SK-N-SH (cell line): ENCODE results near the gene DDIT4.

Source experiments
- CHD2 ChIP-seq: fragments of 150-350 bp; IDR thresholded peaks from 2 replicates; pipeline ENCODE4 v1.6.1; 2018; ENCODE audit warnings: low read length; ENCODE audit not compliant: partially characterized antibody
- GABPA ChIP-seq: IDR thresholded peaks from 2 replicates; pipeline ENCODE4 v1.4.0; 2012; ENCODE audit warnings: low read depth, mild to moderate bottlenecking
- TF ChIP-seq, protein P1 (sequence below): IDR thresholded peaks from 2 replicates; pipeline ENCODE4 v1.6.1; 2012; ENCODE audit warnings: mild to moderate bottlenecking, low read depth, low read length, moderate library complexity
- TF ChIP-seq, protein P2 (sequence below): fragments of 200-600 bp; sonication (generic); IDR thresholded peaks from 2 replicates; pipeline ENCODE4 v1.6.1; 2017; ENCODE audit warnings: antibody characterized with exemption, mild to moderate bottlenecking, moderate library complexity

DNA sequence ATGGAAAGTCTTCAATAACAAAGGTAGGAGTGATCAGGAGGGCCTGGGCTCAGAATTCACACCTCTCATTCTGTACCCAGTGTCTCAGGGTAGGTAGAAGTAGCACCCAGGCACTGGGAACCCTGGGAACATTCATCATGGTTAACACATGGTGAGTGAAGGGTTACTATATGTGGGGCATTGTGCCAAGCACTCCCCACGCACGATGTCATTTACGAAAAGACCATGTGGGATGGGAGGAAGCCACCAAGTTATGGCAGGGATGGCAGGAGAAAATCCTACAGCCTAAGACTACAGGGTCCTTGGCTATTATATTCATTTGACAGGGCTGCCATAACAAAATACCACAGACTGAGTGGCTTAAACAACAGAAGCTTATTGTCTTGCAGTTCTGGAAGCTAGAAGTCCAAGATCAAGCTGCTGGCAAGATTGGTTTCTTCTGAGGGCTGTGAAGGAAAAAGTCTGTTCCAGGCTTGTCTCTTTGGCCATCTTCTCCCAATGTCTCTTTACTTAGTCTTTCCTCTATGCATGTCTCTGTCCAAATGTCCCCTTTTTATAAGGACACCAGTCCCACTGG is 27.7 kb upstream of the DDIT4 start:
- TF ChIP-seq GABPA (no peak), CHD2 (no peak)
- TF ChIP-seq, protein P1, sequence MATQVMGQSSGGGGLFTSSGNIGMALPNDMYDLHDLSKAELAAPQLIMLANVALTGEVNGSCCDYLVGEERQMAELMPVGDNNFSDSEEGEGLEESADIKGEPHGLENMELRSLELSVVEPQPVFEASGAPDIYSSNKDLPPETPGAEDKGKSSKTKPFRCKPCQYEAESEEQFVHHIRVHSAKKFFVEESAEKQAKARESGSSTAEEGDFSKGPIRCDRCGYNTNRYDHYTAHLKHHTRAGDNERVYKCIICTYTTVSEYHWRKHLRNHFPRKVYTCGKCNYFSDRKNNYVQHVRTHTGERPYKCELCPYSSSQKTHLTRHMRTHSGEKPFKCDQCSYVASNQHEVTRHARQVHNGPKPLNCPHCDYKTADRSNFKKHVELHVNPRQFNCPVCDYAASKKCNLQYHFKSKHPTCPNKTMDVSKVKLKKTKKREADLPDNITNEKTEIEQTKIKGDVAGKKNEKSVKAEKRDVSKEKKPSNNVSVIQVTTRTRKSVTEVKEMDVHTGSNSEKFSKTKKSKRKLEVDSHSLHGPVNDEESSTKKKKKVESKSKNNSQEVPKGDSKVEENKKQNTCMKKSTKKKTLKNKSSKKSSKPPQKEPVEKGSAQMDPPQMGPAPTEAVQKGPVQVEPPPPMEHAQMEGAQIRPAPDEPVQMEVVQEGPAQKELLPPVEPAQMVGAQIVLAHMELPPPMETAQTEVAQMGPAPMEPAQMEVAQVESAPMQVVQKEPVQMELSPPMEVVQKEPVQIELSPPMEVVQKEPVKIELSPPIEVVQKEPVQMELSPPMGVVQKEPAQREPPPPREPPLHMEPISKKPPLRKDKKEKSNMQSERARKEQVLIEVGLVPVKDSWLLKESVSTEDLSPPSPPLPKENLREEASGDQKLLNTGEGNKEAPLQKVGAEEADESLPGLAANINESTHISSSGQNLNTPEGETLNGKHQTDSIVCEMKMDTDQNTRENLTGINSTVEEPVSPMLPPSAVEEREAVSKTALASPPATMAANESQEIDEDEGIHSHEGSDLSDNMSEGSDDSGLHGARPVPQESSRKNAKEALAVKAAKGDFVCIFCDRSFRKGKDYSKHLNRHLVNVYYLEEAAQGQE, result no peak
- TF ChIP-seq, protein P2, sequence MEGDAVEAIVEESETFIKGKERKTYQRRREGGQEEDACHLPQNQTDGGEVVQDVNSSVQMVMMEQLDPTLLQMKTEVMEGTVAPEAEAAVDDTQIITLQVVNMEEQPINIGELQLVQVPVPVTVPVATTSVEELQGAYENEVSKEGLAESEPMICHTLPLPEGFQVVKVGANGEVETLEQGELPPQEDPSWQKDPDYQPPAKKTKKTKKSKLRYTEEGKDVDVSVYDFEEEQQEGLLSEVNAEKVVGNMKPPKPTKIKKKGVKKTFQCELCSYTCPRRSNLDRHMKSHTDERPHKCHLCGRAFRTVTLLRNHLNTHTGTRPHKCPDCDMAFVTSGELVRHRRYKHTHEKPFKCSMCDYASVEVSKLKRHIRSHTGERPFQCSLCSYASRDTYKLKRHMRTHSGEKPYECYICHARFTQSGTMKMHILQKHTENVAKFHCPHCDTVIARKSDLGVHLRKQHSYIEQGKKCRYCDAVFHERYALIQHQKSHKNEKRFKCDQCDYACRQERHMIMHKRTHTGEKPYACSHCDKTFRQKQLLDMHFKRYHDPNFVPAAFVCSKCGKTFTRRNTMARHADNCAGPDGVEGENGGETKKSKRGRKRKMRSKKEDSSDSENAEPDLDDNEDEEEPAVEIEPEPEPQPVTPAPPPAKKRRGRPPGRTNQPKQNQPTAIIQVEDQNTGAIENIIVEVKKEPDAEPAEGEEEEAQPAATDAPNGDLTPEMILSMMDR, result no peak
